WI38 (cell line): ENCODE measurements around the gene RMP24.

Source experiments
- H3K4me3 ChIP-seq: 2 replicates; pipeline ENCODE4 v1.5.1; 2011; ENCODE audit warnings: low read depth, mild to moderate bottlenecking, control low read depth, low read length
- CTCF ChIP-seq: IDR thresholded peaks from 2 replicates; pipeline ENCODE4 v1.5.1; 2012; ENCODE audit warnings: low read depth, mild to moderate bottlenecking, control low read depth, low read length

The RMP24 gene

GRCh38 chr18:35982409-35983114 is 10.1 kb downstream of the RMP24 start:
- no peak overlapping the region for H3K4me3 ChIP-seq
- no peak for TF ChIP-seq CTCF

GRCh38 chr18:35983147-35983546 is 10.7 kb downstream of the RMP24 start:
- no peak overlapping the region for H3K4me3 ChIP-seq
- no peak for TF ChIP-seq CTCF

GRCh38 chr18:35983818-35984217 is 11.3 kb downstream of the RMP24 start:
- H3K4me3 ChIP-seq: no peak overlapping the region
- TF ChIP-seq CTCF: no peak

- no peak overlapping the region for H3K4me3 ChIP-seq
- TF ChIP-seq CTCF: no peak
These were observed 19.2 kb downstream of the RMP24 start for GRCh38 chr18:35991696-35992095.

- no peak overlapping the region for H3K4me3 ChIP-seq
- no peak for TF ChIP-seq CTCF
These were observed 20.5 kb downstream of the RMP24 start for GRCh38 chr18:35993013-35993412.

GRCh38 chr18:35998967-35999366 is 26.5 kb downstream of the RMP24 start:
- no peak overlapping the region for H3K4me3 ChIP-seq
- TF ChIP-seq CTCF: no peak

GRCh38 chr18:35999925-36000324 is 27.4 kb downstream of the RMP24 start:
- H3K4me3 ChIP-seq: no peak overlapping the region
- TF ChIP-seq CTCF: no peak
